Parietal lobe (tissue), 2 donors: Measurements from ENCODE around the gene TBC1D19. TPM values are rescaled to one million over a fixed set of nuclear protein-coding genes. Genes with fewer than 3 reads are reported as not detected.

Experiments used
- small RNA-seq: library from RNA; depleted of rRNA; stranded (forward); fragments of <200 nt; gene quantifications from one replicate; pipeline ENCODE3, GENCODE V24; 2014; ENCODE audit warnings: low replicate concordance
- total RNA-seq: library from RNA; depleted of rRNA; stranded (reverse); fragments of >200 nt; gene quantifications from one replicate; pipeline ENCODE4 v1.2.3, GENCODE V29; 2014

The TBC1D19 gene
- total RNA-seq, result 85.1 TPM

GRCh38 chr4:26583865-26584652 lies at the start of gene TBC1D19:
Gene TBC1D19 (plus strand): TSS chr4:26584084. CDS start chr4:26584194, 110 bp downstream.

Small RNA genes lying within 50 kb of the gene (small RNA-seq; reads per million reads assigned to genes)
- not detected for gene RF00284

Other genes starting within 250 kb of the TBC1D19 start
- gene CCKAR, start 93.6 kb upstream of the TBC1D19 start, total RNA-seq, result 0.31 TPM